T47D (cell line): Measurements from ENCODE around the gene GPD2.

Source experiments
- DNase-seq, 2 experiments: peaks; one replicate each; pipeline versions ENCODE4 v3.0.0 to v3.0.0-alpha.2; 2011 to 2012; ENCODE audit warnings: low read depth in 1 of 2, low spot score in 1 of 2
- JUND ChIP-seq: IDR thresholded peaks from 2 replicates; pipeline ENCODE4 v1.6.1; 2012; ENCODE audit warnings: low read depth
- in situ Hi-C: cut with HindIII; loops from 2 replicates; pipeline ENCODE4 v1.10.0; 2016; ENCODE audit warnings: low sequenced_read_pairs, low pct_unique_long_range_greater_than_20kb

GPD2 gene

GRCh38 chr2:156471762-156472161 is 35.6 kb downstream of the GPD2 start:
- in situ Hi-C loops: no loop called here
- no peak for TF ChIP-seq JUND
- no peak for DNase-seq

GRCh38 chr2:156472686-156473085 is 36.5 kb downstream of the GPD2 start:
- in situ Hi-C loops: no loop called here
- DNase-seq: no peak
- no peak for TF ChIP-seq JUND

- no peak for DNase-seq
- in situ Hi-C loops: no loop called here
- TF ChIP-seq JUND: no peak
Measured at GRCh38 chr2:156473445-156473844, 37.3 kb downstream of the GPD2 start.

- DNase-seq: no peak
- no peak for TF ChIP-seq JUND
- in situ Hi-C loops: no loop called here
Measured at GRCh38 chr2:156474401-156474800, 38.2 kb downstream of the GPD2 start.

GRCh38 chr2:156476021-156476849 is 40.1 kb downstream of the GPD2 start:
- in situ Hi-C loops: no loop called here
- no peak for DNase-seq
- no peak for TF ChIP-seq JUND

GRCh38 chr2:156476850-156477206 is 40.6 kb downstream of the GPD2 start:
- no peak for TF ChIP-seq JUND
- no peak for DNase-seq
- in situ Hi-C loops: no loop called here

- DNase-seq: no peak
- in situ Hi-C loops: no loop called here
- no peak for TF ChIP-seq JUND
Measured at GRCh38 chr2:156480376-156480775, 44.2 kb downstream of the GPD2 start.

GRCh38 chr2:156481312-156481711 is 45.1 kb downstream of the GPD2 start:
- in situ Hi-C loops: no loop called here
- no peak for TF ChIP-seq JUND
- DNase-seq: no peak

- TF ChIP-seq JUND: no peak
- in situ Hi-C loops: no loop called here
Measured at GRCh38 chr2:156483741-156484173, 47.6 kb downstream of the GPD2 start.

GRCh38 chr2:156486147-156486546 is 50.0 kb downstream of the GPD2 start:
- no peak for TF ChIP-seq JUND
- in situ Hi-C loops: no loop called here
- no peak for DNase-seq

More at GRCh38 chr2:156483741-156484173, 47.6 kb downstream of the GPD2 start:
- DNase-seq: peak in 1 of 2 experiments; percentile 3

GRCh38 chr2:156486614-156487013 is 50.4 kb downstream of the GPD2 start:
- in situ Hi-C loops: no loop called here
- TF ChIP-seq JUND: no peak
- DNase-seq: no peak

- no peak for TF ChIP-seq JUND
- no peak for DNase-seq
- in situ Hi-C loops: no loop called here
Measured at GRCh38 chr2:156489195-156489594, 53.0 kb downstream of the GPD2 start.

GRCh38 chr2:156489750-156490465 is 53.7 kb downstream of the GPD2 start:
- TF ChIP-seq JUND: no peak
- in situ Hi-C loops: no loop called here
- DNase-seq: no peak
